Measurements from ENCODE around the gene LAMB2. TPM values are rescaled to one million over a fixed set of nuclear protein-coding genes. Genes with fewer than 3 reads are reported as not detected.
A peak's percentile ranks its signal among the peaks of the same experiment; 100 is the strongest.

Gene LAMB2
- total RNA-seq, 1 experiment from 2014 or later = 118 TPM

- POLR2A ChIA-PET = no interaction called here
- Mint-ChIP-seq H3K27ac (peak within 1 kb of the TSS; percentile 87), H3K36me3 (peaks cover 11% of the 10 kb centered on the region), H3K4me3 (peak within 1 kb of the TSS; percentile 92), H3K27me3 (ENCODE audit: low read depth) (peaks cover 20% of the 10 kb centered on the region), H3K9me3 (no peaks in the 10 kb centered on the region), H3K4me1 (peaks cover 21% of the 10 kb centered on the region)
- CTCF ChIA-PET = no interaction called here
- peak; percentile 68 for ATAC-seq
- peak; percentile 79 for DNase-seq (ENCODE audit: low spot score)
- no peak; the same call in 1 of the 2 replicates for TF ChIP-seq HMGXB4 (CRISPR knock-in tag; IDR thresholded peaks at IDR 0.05)
- TF ChIP-seq MLX (CRISPR knock-in tag; IDR thresholded peaks at IDR 0.05) = no peak
- no peak for TF ChIP-seq ZNF263 (CRISPR knock-in tag; IDR thresholded peaks at IDR 0.05; ENCODE audit: low read depth)
- TF ChIP-seq GRHL2 (CRISPR knock-in tag; IDR thresholded peaks at IDR 0.05; ENCODE audit: insufficient replicate concordance, severe bottlenecking) = no peak
- no peak for TF ChIP-seq ZNF396 (CRISPR knock-in tag; IDR thresholded peaks at IDR 0.05; ENCODE audit: borderline replicate concordance)
- TF ChIP-seq ZBTB43 (CRISPR knock-in tag; IDR thresholded peaks at IDR 0.05) = no peak
- TF ChIP-seq USF1 (CRISPR knock-in tag; IDR thresholded peaks at IDR 0.05) = 0 out of 2 replicates have a peak, but pooled peaks have one; percentile 40
- TF ChIP-seq JAZF1 (CRISPR knock-in tag; IDR thresholded peaks at IDR 0.05) = no peak
- no peak for TF ChIP-seq MXD4 (CRISPR knock-in tag; IDR thresholded peaks at IDR 0.05; ENCODE audit: borderline replicate concordance)
- TF ChIP-seq PREB (CRISPR knock-in tag; IDR thresholded peaks at IDR 0.05; ENCODE audit: borderline replicate concordance) = no peak
- no peak for TF ChIP-seq SMAD3 (CRISPR knock-in tag; IDR thresholded peaks at IDR 0.05; ENCODE audit: borderline replicate concordance)
- TF ChIP-seq E2F4 (CRISPR knock-in tag; IDR thresholded peaks at IDR 0.05; ENCODE audit: borderline replicate concordance, low read depth) = no peak
- TF ChIP-seq ZNF281 (CRISPR knock-in tag; IDR thresholded peaks at IDR 0.05) = no peak
- peak; percentile 94 for TF ChIP-seq NR2C2 (CRISPR knock-in tag; IDR thresholded peaks at IDR 0.05)
- TF ChIP-seq MYBL2 (CRISPR knock-in tag; IDR thresholded peaks at IDR 0.05) = no peak
- TF ChIP-seq CDX4 (CRISPR knock-in tag; IDR thresholded peaks at IDR 0.05; ENCODE audit: borderline replicate concordance) = no peak
- TF ChIP-seq MAX (CRISPR knock-in tag; IDR thresholded peaks at IDR 0.05) = no peak; the same call in 1 of the 2 replicates
- TF ChIP-seq E2F1 (CRISPR knock-in tag; IDR thresholded peaks at IDR 0.05) = no peak
- peak; percentile 75 for TF ChIP-seq GTF2I (CRISPR knock-in tag; conservative IDR thresholded peaks at IDR 0.05)
- peak; percentile 67; the same call in 1 of the 2 replicates for TF ChIP-seq GABPB1 (CRISPR knock-in tag; IDR thresholded peaks at IDR 0.05)
Measured at GRCh38 chr3:49165771-49166751, 33.2 kb upstream of the LAMB2 start, which contains the start of gene CCDC71. CCDC71 (minus strand) TSS chr3:49166331; CDS start chr3:49164208, 2,123 bp downstream.
